IPS DF 6.9 (cell line): ENCODE measurements around the gene GDPD3.

Experiments
- DNase-seq: peaks from one replicate; pipeline ENCODE4 v3.0.0-alpha.2; 2013; ENCODE audit warnings: low read depth, low spot score
- H3K27ac ChIP-seq: one replicate; pipeline ENCODE4 v1.5.1; 2013; ENCODE audit warnings: low read length, control low read depth
- H3K27me3 ChIP-seq: 2 replicates; pipeline ENCODE4 v1.6.1; 2013; ENCODE audit warnings: mild to moderate bottlenecking, low read length; ENCODE audit not compliant: control insufficient read depth, insufficient read depth
- H3K36me3 ChIP-seq: 2 replicates; pipeline ENCODE4 v1.6.1; 2013; ENCODE audit warnings: low read length; ENCODE audit not compliant: control insufficient read depth, insufficient read depth
- H3K4me1 ChIP-seq: 2 replicates; pipeline ENCODE4 v1.6.1; 2013; ENCODE audit warnings: low read length; ENCODE audit not compliant: control insufficient read depth, insufficient read depth
- H3K4me3 ChIP-seq: 2 replicates; pipeline ENCODE4 v1.5.1; 2013; ENCODE audit warnings: mild to moderate bottlenecking, low read length
- H3K9me3 ChIP-seq: 2 replicates; pipeline ENCODE4 v1.6.1; 2013; ENCODE audit warnings: low read length, inconsistent platforms; ENCODE audit not compliant: control insufficient read depth, insufficient read depth
- WGBS: extraction: QIAGEN DNeasy Blood & Tissue Kit; methylation state at CpG from one replicate; pipeline ENCODE4 v1.1.7; 2013; ENCODE audit warnings: mixed read lengths, missing lambda C conversion rate; ENCODE audit not compliant: insufficient read length, insufficient coverage; 5-methylcytosine and 5-hydroxymethylcytosine counted together

Gene GDPD3

GRCh38 chr16:30095166-30096078 lies 17.9 kb downstream of the GDPD3 start:
- DNase-seq = no peak
- H3K27me3 ChIP-seq = no peaks in the 10 kb centered on the region
- WGBS = no CpG with 5 or more reads among the region's 47 CpGs
- peak overlapping the region; percentile 40; the same call in 1 of the 2 replicates for H3K4me3 ChIP-seq
- no peak overlapping the region for H3K27ac ChIP-seq
- H3K36me3 ChIP-seq = no peaks in the 10 kb centered on the region
- peaks cover 3% of the 10 kb centered on the region; the same call in 1 of the 2 replicates for H3K9me3 ChIP-seq
- no peaks in the 10 kb centered on the region; the same call in 1 of the 2 replicates for H3K4me1 ChIP-seq

- no peaks in the 10 kb centered on the region for H3K36me3 ChIP-seq
- no peak for DNase-seq
- H3K4me1 ChIP-seq = no peaks in the 10 kb centered on the region; the same call in 1 of the 2 replicates
- peaks cover 3% of the 10 kb centered on the region; the same call in 1 of the 2 replicates for H3K9me3 ChIP-seq
- H3K4me3 ChIP-seq = no peak overlapping the region
- no peak overlapping the region for H3K27ac ChIP-seq
- H3K27me3 ChIP-seq = no peaks in the 10 kb centered on the region
- WGBS = no CpG with 5 or more reads among the region's 11 CpGs
Measured at GRCh38 chr16:30094541-30095165, 18.7 kb downstream of the GDPD3 start.

- Histone ChIP-seq H3K27ac (no peak overlapping the region), H3K27me3 (no peaks in the 10 kb centered on the region), H3K4me3 (peak overlapping the region; percentile 46; the same call in 1 of the 2 replicates), H3K4me1 (no peaks in the 10 kb centered on the region; the same call in 1 of the 2 replicates), H3K36me3 (no peaks in the 10 kb centered on the region), H3K9me3 (0 out of 2 replicates have a peak, but pooled peaks cover 1% of the 10 kb centered on the region)
- peak; percentile 67 for DNase-seq
- no CpG with 5 or more reads among the region's 22 CpGs for WGBS
Measured at GRCh38 chr16:30092373-30093010, 20.8 kb downstream of the GDPD3 start.

GRCh38 chr16:30091474-30092372 lies 21.6 kb downstream of the GDPD3 start, which contains the start of gene TBX6:
TSS of gene TBX6 (minus strand) at chr16:30091924. CDS start at chr16:30091193, 731 bp downstream.
- DNase-seq = peak; percentile 82
- peak within 1 kb of the TSS; percentile 70; the same call in 1 of the 2 replicates for H3K4me3 ChIP-seq
- no peaks in the 10 kb centered on the region for H3K36me3 ChIP-seq
- no CpG with 5 or more reads among the region's 76 CpGs for WGBS
- H3K9me3 ChIP-seq = no peaks in the 10 kb centered on the region
- no peaks in the 10 kb centered on the region; the same call in 1 of the 2 replicates for H3K4me1 ChIP-seq
- H3K27me3 ChIP-seq = no peaks in the 10 kb centered on the region
- no peak within 1 kb of the TSS for H3K27ac ChIP-seq

GRCh38 chr16:30090610-30091331 lies 22.6 kb downstream of the GDPD3 start:
- no CpG with 5 or more reads among the region's 26 CpGs for WGBS
- no peaks in the 10 kb centered on the region for H3K36me3 ChIP-seq
- H3K27ac ChIP-seq = no peak overlapping the region
- no peak for DNase-seq
- H3K4me3 ChIP-seq = peak overlapping the region; percentile 70; the same call in 1 of the 2 replicates
- no peaks in the 10 kb centered on the region; the same call in 1 of the 2 replicates for H3K4me1 ChIP-seq
- no peaks in the 10 kb centered on the region for H3K27me3 ChIP-seq
- no peaks in the 10 kb centered on the region for H3K9me3 ChIP-seq

- peaks cover 12% of the 10 kb centered on the region for H3K36me3 ChIP-seq
- WGBS = no CpG with 5 or more reads among the region's 22 CpGs
- H3K9me3 ChIP-seq = no peaks in the 10 kb centered on the region
- no peaks in the 10 kb centered on the region for H3K27me3 ChIP-seq
- H3K27ac ChIP-seq = no peak overlapping the region
- no peak overlapping the region for H3K4me3 ChIP-seq
- no peak for DNase-seq
- no peaks in the 10 kb centered on the region for H3K4me1 ChIP-seq
Measured at GRCh38 chr16:30088832-30089624, 24.3 kb downstream of the GDPD3 start.

- DNase-seq = no peak
- WGBS = no CpG with 5 or more reads among the region's 10 CpGs
- no peak overlapping the region for H3K27ac ChIP-seq
Measured at GRCh38 chr16:30088237-30088831, 25.0 kb downstream of the GDPD3 start.

GRCh38 chr16:30087181-30087898 lies 26.0 kb downstream of the GDPD3 start:
- H3K36me3 ChIP-seq = peaks cover 25% of the 10 kb centered on the region
- no peaks in the 10 kb centered on the region; the same call in 1 of the 2 replicates for H3K4me1 ChIP-seq
- no peaks in the 10 kb centered on the region for H3K9me3 ChIP-seq
- H3K27ac ChIP-seq = no peak overlapping the region
- WGBS = no CpG with 5 or more reads among the region's 11 CpGs
- no peak overlapping the region for H3K4me3 ChIP-seq
- H3K27me3 ChIP-seq = no peaks in the 10 kb centered on the region
- no peak for DNase-seq

More at GRCh38 chr16:30088237-30088831, 25.0 kb downstream of the GDPD3 start:
- H3K27me3 ChIP-seq = no peaks in the 10 kb centered on the region
- H3K9me3 ChIP-seq = no peaks in the 10 kb centered on the region
- H3K36me3 ChIP-seq = peaks cover 18% of the 10 kb centered on the region
- no peaks in the 10 kb centered on the region for H3K4me1 ChIP-seq
- H3K4me3 ChIP-seq = no peak overlapping the region
